NAMALWA (cell line): ENCODE data around the gene AZU1.

ENCODE experiments used
- DNase-seq: peaks from one replicate; pipeline ENCODE4 v3.0.0-alpha.2; 2015; ENCODE audit warnings: low spot score

The AZU1 gene

GRCh38 chr19:855566-856120, 28.0 kb downstream of the AZU1 start:
- DNase-seq, result no peak

DNA sequence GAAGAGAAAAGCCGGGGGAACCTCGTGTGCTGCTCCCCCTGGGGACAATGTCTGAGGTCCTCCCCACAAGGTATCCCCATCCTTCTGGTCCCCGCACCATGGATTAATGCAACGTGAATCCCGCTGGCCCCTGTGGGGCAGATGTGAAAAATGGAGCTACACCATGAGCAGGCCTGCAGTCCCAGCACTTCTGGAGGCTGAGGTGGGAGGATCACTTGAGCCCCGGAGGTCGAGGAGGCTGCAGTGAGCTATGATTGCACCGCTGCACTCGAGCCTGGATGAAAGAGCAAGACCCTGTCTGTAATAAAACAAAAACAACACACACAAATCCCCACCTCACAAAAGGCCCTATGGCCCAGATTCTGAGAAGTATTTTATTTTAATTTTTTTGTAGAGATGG, 30.6 kb downstream of the AZU1 start:
- DNase-seq, result no peak

DNA sequence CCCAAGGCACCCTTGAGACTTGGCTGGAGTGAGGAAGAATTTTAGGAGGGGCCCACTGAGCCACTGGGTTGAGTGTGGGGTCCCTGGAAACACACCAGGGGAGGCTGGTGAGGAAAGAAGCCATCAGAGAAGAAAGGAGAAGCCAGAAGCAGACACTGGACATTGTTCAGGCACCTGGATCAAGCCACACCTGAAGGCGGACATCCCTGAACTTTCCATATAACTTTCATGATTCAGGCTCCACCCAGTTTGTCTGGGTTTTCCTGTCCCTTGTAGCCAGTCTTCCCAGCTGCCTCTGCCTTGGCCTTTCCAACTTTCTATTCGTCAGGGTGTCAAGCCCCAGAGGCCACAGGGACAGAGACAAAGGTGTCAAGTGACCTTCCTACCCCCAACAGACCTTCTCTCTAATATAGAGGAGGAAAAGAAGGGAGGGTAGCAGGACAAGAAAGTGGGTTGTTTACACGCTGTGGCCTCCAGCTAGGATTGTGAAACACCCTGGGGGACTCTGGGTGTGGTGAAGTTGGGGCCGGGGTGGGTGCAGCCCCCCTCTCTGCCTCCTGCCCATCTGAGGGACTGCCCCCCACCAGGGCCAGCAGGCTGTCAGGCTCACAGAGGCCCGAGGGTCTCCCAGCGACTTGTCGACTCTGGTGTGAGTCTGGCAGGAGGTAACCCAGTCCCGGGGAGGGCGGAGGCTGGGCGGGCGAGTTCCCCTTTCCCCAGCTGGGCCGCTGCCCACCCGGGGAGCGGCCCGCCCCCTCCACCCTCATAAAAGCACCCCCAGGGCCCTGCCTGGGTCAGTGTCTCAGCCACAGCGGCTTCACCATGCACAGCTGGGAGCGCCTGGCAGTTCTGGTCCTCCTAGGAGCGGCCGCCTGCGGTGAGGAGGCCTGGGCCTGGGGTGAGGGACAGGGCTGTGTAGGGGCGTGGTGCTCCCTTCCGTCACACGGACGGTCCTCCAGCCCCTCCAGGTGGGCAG, 31.5 kb downstream of the AZU1 start, which contains the start of gene CFD:
CFD (plus strand) TSS at position 797 of the 976 bp plus-strand sequence; CDS start at position 823, 26 bp downstream.
- peak; percentile 40 for DNase-seq

DNA sequence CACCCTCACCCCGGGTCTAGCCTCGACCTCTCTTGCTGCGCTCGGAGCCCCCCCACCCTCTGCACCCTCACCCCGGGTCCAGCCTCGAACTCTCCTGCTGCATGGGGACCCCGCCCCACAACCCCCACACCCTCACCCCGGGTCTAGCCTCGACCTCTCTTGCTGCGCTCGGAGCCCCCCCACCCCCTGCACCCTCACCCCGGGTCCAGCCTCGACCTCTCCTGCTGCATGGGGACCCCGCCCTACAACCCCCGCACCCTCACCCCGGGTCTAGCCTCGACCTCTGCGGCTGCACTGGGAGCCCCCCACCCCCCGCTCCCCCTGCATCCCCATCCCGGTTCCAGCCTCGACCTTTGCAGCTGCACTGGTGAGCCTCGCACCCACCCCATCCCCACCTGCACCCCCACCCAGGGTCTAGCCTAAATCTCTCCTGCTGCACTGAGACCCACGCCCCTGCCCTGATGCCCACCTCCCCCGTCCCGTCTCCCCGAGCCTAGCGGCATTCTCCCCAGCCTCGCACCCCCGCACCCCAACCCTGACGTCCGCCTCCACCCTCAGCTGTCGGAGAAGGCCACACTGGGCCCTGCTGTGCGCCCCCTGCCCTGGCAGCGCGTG, 33.6 kb downstream of the AZU1 start:
- DNase-seq, result no peak

DNA sequence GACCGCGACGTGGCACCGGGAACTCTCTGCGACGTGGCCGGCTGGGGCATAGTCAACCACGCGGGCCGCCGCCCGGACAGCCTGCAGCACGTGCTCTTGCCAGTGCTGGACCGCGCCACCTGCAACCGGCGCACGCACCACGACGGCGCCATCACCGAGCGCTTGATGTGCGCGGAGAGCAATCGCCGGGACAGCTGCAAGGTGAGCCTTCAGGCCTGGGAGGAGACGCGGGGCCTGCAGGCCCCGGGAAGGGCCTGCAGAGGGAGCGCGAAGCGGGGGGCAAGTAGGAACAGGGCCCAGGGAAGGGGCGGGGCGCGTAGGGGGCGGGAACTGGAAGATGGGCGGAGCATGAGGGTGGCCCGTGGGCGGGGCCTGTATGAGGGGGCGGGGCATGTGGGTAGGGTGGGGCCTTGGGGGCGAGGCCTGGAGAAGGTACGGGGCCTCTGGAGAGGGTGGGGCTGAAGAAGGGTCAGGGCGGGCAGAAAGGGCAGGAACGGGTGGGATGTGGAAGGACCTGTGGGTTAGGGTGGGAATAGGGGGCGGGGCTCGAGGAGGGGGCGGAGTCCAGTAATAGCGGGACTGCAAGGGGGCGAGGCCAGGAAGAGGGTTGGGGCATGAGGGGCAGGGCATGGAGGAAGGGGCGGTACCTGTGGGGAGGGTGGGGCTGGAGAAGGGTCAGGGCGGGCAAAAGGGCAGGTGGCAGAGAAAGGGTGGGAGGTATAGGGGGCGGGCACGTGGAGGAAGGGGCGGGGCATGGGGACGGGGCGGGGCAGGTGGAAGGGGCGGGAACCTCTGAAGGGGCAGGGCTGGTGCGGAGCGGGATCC, 34.3 kb downstream of the AZU1 start:
- peak; percentile 92 for DNase-seq

- peak; percentile 84 for DNase-seq
Observed at GRCh38 chr19:862581-863314, 35.1 kb downstream of the AZU1 start.

- DNase-seq, result no peak
Observed at GRCh38 chr19:863315-863620, 35.6 kb downstream of the AZU1 start.

- DNase-seq, result no peak
Observed at GRCh38 chr19:866769-867300, 39.2 kb downstream of the AZU1 start.

DNA sequence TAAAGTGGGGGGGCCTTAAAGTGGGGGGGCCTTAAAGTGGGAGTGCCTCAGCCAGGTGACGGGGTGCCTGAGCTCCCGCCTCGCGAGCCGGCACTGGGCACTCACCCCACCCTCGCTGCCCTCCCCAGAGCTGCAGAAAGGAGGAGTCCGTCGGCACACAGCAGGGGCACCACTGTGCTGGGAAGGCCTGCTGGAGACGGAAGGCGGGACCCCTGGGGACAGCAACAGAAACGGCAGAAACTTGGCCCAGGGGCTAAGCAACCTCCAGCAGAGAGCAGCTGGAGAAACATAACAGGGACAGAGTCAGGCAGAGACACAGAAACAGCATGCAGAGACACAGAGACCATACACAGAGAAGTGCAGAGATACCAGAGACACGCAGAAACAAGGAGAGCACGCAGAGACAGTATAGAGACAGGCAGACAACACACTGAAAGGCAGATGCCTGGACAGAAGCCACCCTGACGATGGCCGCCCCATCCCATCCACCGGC, 39.7 kb downstream of the AZU1 start:
- DNase-seq, result no peak

GRCh38 chr19:867855-868457, 40.3 kb downstream of the AZU1 start:
- DNase-seq, result no peak

GRCh38 chr19:868458-869244, 41.0 kb downstream of the AZU1 start:
- DNase-seq, result no peak

- no peak for DNase-seq
Observed at GRCh38 chr19:869245-870177, 41.9 kb downstream of the AZU1 start.

GRCh38 chr19:870314-870713, 42.7 kb downstream of the AZU1 start:
- DNase-seq, result no peak

- no peak for DNase-seq
Observed at GRCh38 chr19:870963-871401, 43.3 kb downstream of the AZU1 start.

DNA sequence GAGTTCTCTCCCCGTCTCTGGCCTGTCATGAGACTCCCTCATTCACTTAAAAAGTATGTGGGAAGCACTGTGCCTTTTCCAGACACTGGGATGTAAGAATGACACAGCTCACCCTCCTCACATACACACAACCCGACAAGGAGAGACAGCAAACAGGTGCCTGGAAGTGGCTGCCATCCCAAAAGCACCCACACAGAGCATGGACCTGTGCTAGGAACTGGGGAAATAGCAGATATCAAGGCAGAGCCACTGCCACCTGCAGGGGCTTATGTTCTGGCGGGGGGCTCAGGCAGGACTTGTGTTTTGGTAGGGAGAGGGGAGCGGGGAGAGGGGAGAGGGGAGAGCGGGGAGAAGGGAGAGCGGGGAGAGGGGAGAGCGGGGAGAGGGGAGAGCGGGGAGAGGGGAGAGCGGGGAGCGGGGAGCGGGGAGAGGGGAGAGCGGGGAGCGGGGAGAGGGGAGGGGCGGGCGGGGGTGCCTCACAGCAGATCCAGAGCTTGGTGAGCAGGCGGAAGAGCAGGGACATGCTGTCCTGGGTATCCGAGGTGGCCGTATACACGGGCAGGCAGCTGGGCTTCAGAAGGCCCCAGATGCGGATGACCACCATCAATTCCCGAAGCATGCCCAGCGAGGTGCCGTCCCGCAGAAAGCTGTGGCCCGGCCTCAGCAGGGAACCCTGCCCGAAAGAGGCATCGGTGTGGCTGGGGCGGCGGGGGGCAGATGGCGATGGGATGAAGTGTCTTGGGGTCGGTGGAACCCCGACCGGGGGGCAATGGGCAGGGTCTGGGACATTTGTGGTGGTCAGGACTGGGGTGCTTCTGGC, 44.0 kb downstream of the AZU1 start:
- no peak for DNase-seq

DNA sequence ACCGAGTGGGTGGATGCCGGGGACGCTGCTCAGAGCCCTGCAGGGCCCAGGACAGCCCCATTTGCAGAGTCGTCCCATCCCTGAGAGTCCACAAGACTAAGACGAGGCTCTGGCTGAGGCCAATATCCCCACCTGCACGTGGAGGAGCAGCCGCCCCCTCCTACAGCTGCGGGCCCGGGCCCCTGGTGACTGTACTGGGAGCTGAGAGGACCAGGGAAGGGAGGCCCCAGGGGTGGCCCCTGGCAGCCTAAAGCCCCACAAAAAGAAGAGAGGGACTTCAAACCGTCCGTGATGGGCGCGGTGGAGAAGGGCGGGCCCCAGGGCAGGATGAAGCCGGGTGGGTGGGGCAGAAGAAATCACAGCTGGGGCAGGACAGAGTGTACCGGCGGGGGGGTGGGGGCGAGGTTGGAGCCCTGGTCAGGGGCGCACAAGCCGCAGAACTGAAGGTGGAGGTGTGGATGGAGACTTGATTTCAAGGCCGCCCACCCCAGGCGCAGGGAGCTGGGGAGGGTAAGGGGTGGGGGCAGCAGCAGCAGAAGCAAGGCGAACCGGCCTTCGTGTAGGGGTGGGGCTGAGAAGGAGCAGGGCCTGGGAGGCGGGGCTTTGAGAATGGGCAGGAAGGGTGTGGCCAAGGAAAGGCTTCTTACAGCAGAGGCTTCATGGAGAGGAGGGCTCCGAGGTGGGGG, 44.8 kb downstream of the AZU1 start:
- peak; percentile 95 for DNase-seq

DNA sequence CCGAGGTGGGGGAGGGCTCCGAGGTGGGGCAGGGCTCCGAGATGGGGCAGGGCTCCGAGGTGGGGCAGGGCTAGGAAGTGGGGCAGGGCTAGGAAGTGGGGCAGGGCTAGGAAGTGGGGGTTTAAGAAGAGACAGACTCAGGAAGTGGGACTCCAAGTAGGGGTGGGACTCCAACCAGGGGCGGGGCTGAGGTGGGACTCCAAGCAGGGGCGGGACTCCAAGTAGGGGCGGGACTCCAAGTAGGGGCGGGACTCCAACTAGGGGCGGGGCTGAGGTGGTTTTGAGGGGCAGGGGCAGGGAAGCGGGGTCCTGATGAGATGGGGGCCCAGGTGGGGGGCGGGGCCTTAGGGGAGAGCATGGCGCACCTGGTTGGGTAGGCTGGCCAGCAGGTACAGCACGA, 45.4 kb downstream of the AZU1 start:
- DNase-seq, result peak; percentile 91
